ENCODE results near the gene PRDM1.
A peak's percentile ranks its signal among the peaks of the same experiment; 100 is the strongest.

PRDM1 gene

DNA sequence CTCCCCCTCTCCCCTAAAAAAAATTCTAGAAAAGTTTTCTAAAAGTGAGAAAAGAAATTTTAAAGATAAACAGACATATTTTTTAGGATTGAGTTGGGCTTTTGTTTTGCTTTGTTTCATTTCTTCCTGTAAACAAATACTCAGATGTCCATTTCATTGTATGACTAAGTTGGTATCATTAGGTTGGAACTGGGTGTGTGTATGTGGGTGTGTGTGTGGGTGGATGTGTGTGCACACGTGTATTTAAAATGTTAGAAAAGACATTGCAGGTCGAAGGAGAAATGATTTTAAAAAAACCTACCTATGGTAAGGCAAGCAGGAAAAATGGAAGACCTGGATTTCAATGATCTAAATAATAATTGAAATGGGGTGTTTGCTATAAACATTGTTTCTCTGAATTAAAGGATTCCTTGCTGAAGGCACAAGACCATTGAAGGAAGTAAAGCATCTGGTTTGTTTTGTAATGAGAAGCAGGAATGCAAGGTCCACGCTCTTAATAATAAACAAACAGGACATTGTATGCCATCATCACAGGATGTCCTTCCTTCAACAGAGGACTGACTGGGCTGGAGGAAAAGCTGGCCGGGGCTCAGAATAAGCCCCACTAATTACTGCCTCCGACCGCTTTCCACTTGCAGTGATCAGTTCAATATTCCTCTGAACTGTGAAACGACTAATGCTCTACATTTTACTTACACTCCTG lies 996 bp upstream of the PRDM1 start:
- DNase-seq (ENCODE audit: insufficient read length, low spot score) (no peak), FAIRE-seq (no peak)

DNA sequence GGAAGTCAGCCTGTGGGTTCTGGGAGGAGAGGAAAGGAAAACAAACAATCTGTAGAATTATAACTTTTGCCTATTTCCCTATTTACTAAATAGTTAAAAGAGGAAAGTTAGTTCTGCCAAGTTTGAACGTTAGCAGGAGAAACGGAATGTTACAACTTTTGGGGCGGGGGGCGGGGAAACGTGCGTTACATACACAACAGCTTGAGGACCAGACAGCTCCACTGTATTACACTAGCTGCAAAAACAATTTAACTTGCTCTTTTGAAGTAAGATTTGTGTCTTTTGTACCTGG lies 498 bp upstream of the PRDM1 start:
- FAIRE-seq (no peak), DNase-seq (ENCODE audit: insufficient read length, low spot score) (no peak)
- TF ChIP-seq, protein P1, sequence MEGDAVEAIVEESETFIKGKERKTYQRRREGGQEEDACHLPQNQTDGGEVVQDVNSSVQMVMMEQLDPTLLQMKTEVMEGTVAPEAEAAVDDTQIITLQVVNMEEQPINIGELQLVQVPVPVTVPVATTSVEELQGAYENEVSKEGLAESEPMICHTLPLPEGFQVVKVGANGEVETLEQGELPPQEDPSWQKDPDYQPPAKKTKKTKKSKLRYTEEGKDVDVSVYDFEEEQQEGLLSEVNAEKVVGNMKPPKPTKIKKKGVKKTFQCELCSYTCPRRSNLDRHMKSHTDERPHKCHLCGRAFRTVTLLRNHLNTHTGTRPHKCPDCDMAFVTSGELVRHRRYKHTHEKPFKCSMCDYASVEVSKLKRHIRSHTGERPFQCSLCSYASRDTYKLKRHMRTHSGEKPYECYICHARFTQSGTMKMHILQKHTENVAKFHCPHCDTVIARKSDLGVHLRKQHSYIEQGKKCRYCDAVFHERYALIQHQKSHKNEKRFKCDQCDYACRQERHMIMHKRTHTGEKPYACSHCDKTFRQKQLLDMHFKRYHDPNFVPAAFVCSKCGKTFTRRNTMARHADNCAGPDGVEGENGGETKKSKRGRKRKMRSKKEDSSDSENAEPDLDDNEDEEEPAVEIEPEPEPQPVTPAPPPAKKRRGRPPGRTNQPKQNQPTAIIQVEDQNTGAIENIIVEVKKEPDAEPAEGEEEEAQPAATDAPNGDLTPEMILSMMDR (IDR thresholded peaks at IDR 0.05; ENCODE audit: insufficient read depth, missing control alignments) = no peak

More for the DNA sequence above, 996 bp upstream of the PRDM1 start:
- TF ChIP-seq, protein P1 (IDR thresholded peaks at IDR 0.05; ENCODE audit: insufficient read depth, missing control alignments) = no peak

DNA sequence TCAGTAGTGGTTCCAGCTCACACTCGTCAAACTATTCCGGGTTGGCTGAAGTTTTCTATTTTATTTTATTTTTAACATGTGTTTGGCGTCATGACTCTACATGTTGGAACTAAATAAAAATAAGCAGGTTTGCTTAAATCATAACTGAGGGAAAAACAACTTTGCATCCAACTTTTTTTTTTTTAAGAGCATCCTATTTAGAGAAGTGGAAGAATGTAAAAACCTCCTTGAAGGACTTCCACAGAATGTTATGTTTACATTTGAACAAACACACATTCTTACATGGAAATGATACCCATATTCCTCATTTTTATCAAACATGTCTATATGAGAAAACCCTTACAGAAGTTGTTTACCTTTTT lies 659 bp downstream of the PRDM1 start:
- TF ChIP-seq, protein P1 (IDR thresholded peaks at IDR 0.05; ENCODE audit: insufficient read depth, missing control alignments) = no peak
- no peak for DNase-seq (ENCODE audit: insufficient read length, low spot score)
- no peak for FAIRE-seq

DNA sequence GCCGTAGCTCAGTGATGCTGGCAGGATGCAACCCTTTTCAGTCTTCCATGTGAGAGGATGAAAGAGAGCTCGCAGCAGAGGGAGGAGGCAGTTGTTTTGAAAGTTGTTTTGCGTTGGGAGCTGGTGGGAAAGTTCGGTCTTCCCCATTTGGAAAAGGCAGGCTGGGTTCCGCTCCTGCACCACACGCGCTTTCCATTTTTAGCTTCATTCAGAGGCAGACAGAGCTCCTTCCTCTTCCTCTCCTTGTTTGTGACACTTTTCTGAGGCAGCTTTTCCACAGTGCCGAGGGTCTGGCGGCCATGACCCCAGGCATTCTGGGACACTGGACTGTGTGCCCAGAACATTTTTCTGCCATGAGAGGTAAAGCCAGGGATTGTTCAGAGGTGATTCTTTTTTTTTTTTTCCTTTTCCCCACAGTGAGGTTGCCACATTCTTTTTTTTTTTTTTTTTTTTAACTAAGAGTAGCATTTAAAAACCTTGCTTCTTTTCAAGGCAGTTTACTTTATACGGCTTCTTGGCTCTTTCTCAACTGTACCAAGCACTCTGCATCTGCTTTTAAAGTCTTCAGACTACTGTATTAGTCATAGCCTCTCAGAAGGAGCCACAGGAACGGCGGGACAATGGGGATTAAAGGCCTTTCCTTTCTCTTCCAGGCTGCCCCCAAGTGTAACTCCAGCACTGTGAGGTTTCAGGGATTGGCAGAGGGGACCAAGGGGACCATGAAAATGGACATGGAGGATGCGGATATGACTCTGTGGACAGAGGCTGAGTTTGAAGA lies 1.6 kb downstream of the PRDM1 start:
- FAIRE-seq = no peak
- no peak for DNase-seq (ENCODE audit: insufficient read length, low spot score)
- TF ChIP-seq, protein P1 (IDR thresholded peaks at IDR 0.05; ENCODE audit: insufficient read depth, missing control alignments) = no peak

DNA sequence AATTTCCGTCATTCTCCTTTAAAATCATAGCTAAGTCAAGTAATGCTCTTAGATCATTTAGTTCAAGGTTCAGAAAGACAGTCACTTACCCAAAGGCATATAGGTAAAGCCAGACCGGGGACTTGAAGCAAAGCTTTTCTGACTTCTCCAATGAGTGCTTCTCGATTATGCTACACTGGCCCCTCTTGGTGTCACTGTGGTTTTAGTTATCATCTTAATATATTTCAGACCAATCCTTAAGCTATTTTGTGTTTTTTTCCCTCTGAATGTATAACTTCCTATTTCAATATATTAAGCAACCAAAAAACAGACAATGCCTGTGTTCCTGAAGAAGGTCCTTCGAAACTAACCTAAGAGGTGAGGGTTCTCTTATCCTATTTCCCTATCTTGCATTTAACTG lies 3.9 kb downstream of the PRDM1 start:
- DNase-seq (ENCODE audit: insufficient read length, low spot score) (no peak), FAIRE-seq (no peak)
- TF ChIP-seq, protein P1 (IDR thresholded peaks at IDR 0.05; ENCODE audit: insufficient read depth, missing control alignments) = peak; percentile 39

DNA sequence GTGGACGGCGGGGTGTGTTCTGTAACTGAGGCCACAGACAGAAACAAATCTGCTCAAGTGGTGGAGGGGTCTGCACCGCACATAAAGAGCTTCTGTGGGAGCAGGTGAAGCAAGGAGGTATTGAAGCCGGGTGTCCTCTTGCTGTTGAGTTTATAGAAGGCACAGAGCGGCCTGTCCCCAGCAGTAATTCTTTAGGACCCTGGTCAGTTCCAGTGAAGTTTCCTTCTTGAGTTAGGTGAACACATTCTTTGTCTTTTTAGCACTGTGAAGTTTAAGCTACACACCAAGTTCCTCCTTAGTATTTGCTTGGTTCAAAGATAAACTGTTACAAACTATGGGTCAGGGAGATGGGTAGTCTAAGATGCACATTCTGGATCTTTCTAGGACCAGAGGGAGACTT lies 6.1 kb downstream of the PRDM1 start:
- TF ChIP-seq, protein P1 (IDR thresholded peaks at IDR 0.05; ENCODE audit: insufficient read depth, missing control alignments) = no peak
- DNase-seq (ENCODE audit: insufficient read length, low spot score) (no peak), FAIRE-seq (no peak)
